Activated T-cell treated with anti-CD3 and anti-CD28 coated beads, Interleukin-2, amount 50 U/mL, for 4 hours (primary cell): Measurements from ENCODE around the gene MACROD2. TPM values are rescaled to one million over a fixed set of nuclear protein-coding genes. Genes with fewer than 3 reads are reported as not detected.

Experiments
- ATAC-seq, 2 donors: fragments of 200-7000 bp; cut with Tn5 transposase; one replicate each; pipeline ENCODE4 v1.10.0; 2021
- DNase-seq: peaks from one replicate; pipeline ENCODE4 v3.0.0-alpha.2; 2020
- H3K27me3 Mint-ChIP-seq: one replicate; pipeline ENCODE4 v1.8.0; 2021; ENCODE audit warnings: low read depth, mixed read lengths
- H3K36me3 Mint-ChIP-seq: one replicate; pipeline ENCODE4 v1.8.0; 2022; ENCODE audit warnings: mixed read lengths; ENCODE audit not compliant: insufficient read depth
- H3K4me1 Mint-ChIP-seq: one replicate; pipeline ENCODE4 v1.8.0; 2021; ENCODE audit warnings: low read depth, mixed read lengths
- H3K4me3 Mint-ChIP-seq: one replicate; pipeline ENCODE4 v1.8.0; 2021; ENCODE audit warnings: mild to moderate bottlenecking, moderate library complexity, mixed read lengths
- H3K9me3 Mint-ChIP-seq: one replicate; pipeline ENCODE4 v1.8.0; 2021; ENCODE audit warnings: mixed read lengths
- total RNA-seq, 3 donors: library from RNA; stranded (reverse); gene quantifications; one replicate each; pipeline ENCODE4 v1.2.1, GENCODE V29; 2021

The MACROD2 gene
- total RNA-seq, 3 donors from 2014 or later: 0.10 TPM; not detected in 2

DNA sequence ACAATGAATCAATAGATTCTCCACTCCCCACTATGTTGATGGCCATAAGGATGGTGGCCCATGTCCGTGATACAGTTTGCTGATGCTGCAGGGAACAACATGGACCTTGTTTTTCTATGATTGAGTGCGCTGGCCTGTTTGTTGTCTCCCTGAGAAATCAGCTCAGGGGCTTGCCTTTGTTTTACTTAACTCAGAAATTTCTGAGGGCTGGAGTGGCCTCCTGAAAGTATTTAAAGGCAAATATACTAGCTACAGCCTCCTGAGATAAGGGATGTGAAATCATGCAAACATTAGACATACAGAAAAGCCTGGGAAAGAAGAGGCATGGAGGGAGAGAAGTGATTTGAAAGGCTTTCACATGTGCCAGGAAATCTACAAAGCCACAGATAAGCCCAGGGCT is 512.4 kb downstream of the MACROD2 start:
- no peak overlapping the region for H3K4me3 Mint-ChIP-seq
- H3K36me3 Mint-ChIP-seq: no peaks in the 10 kb centered on the region
- H3K9me3 Mint-ChIP-seq: peaks cover 13% of the 10 kb centered on the region
- H3K27me3 Mint-ChIP-seq: no peaks in the 10 kb centered on the region
- ATAC-seq: no peak
- no peak for DNase-seq
- H3K4me1 Mint-ChIP-seq: no peaks in the 10 kb centered on the region

DNA sequence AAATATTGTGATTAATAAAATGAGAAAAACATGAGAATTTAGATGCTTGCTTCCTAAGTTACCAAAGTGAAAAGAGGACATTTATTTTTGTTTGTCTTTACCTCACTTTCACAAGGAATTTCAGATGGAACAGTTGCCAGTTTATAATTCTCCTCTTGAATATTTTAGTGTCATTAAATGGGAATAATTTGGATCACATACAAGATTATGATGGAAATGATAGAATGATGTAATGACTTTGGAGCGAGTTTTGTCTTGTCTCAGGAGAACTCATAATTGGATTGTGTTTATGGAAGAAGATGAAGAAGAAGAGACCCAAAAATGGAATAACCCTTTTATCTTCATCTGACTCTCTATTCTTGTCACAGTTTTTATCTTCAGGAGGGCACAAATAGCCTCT is 515.0 kb downstream of the MACROD2 start:
- Mint-ChIP-seq H3K27me3 (no peaks in the 10 kb centered on the region), H3K36me3 (no peaks in the 10 kb centered on the region), H3K4me1 (no peaks in the 10 kb centered on the region), H3K9me3 (peaks cover 21% of the 10 kb centered on the region), H3K4me3 (no peak overlapping the region)
- DNase-seq: no peak
- ATAC-seq: no peak

DNA sequence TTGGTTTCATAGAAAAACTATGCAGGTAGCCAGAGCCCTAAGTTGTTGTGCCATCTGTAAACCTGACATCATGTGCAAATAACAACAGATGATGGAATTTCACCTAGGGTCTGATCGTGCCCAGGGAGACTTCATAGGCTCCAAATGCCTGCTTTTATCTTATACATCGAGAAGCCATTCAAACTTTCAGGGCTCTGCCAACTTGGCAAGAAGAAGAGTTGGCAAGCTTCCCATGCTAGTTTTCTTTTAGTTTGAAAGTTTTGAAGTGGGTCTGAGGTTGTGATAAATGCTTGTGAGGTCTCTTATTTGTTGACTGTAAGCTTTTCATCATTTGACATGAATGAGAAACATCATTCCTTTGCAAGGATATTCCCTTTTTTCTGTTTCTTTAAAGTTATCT is 517.5 kb downstream of the MACROD2 start:
- Mint-ChIP-seq H3K9me3 (peaks cover 19% of the 10 kb centered on the region), H3K4me3 (no peak overlapping the region), H3K36me3 (no peaks in the 10 kb centered on the region), H3K4me1 (no peaks in the 10 kb centered on the region), H3K27me3 (no peaks in the 10 kb centered on the region)
- ATAC-seq (no peak), DNase-seq (no peak)

DNA sequence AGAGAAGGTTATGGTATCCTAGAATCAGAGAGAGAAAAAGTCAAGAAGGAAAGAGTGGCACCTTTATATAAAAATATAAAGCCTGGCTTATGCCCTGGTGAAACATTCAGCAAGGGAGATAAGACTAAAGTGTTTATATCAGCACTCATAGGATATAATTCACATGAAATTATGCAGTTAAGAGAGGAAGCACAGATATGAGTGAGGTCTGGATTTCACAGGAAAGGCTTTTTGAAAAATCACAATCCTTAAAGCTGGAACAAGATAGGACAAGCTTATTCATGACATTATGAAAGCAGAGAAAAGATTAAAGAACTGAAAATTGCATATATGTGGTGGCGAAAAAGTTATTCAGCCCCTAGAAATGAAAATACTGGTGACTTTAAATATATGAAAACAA is 523.3 kb downstream of the MACROD2 start:
- no peak for ATAC-seq
- no peak overlapping the region for H3K4me3 Mint-ChIP-seq
- peaks cover 20% of the 10 kb centered on the region for H3K9me3 Mint-ChIP-seq

DNA sequence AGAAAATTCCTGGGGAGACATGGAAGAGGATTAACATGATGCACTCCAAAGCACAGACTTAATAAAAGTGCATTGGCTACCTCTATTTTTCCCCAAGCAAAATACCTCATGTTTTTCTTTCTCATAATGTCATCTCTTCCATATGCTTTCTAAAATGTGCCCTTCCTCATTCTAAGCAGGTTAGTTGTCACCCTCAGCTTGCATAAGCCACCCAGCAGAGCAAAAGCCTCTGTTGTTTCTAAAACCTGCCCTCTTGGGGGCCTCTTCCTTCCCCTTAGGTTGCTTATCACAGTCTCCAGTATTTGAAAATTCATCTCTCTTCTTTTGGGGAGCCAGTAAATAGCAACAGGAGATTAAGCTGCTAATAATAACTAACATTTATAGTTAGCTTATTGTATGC is 525.7 kb downstream of the MACROD2 start:
- Mint-ChIP-seq H3K4me1 (no peaks in the 10 kb centered on the region), H3K27me3 (no peaks in the 10 kb centered on the region), H3K4me3 (no peak overlapping the region), H3K36me3 (no peaks in the 10 kb centered on the region), H3K9me3 (peaks cover 18% of the 10 kb centered on the region)
- DNase-seq: no peak
- no peak for ATAC-seq

More for the DNA sequence above, 523.3 kb downstream of the MACROD2 start:
- Mint-ChIP-seq H3K36me3 (no peaks in the 10 kb centered on the region), H3K4me1 (no peaks in the 10 kb centered on the region), H3K27me3 (no peaks in the 10 kb centered on the region)
- DNase-seq: no peak

DNA sequence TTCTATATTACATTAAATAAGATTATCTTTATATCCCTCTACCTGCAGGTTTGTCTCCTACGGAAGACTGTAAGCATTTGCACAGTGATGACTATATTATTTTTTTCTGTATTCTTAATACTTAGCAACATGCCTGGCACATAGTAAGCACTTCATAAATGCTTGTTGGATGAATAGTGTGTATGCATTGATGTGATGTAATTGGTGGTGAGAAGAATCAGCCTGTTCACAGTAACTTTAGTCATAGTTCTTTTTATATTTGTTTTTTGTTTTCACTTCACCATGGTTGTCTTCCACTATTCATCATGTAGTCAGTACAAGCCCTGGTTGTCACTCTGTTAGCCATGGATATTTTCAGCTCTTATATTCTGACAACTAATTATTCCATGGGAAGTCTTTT is 526.1 kb downstream of the MACROD2 start:
- Mint-ChIP-seq H3K4me3 (no peak overlapping the region), H3K27me3 (no peaks in the 10 kb centered on the region), H3K9me3 (peaks cover 18% of the 10 kb centered on the region), H3K36me3 (no peaks in the 10 kb centered on the region), H3K4me1 (no peaks in the 10 kb centered on the region)
- DNase-seq: no peak
- no peak for ATAC-seq

DNA sequence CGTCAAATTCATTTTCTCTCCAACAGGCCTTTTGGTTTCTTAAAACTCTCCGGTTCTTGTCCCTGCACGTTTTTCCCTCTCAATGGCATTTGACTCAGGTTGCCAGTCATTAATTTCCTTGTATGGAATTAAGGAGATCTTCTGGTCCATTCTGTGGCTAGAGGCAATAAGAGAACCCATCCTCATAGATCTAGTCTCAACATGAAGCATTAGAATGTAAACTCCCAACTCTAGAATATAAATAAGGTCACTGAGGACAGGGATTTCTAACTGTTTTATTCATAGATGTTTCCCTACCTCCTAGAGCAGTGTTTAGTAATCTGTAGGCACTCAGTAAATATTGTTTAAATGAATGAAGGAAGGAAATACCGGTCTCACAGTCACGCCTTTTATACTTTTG is 527.3 kb downstream of the MACROD2 start:
- no peak for ATAC-seq
- no peaks in the 10 kb centered on the region for H3K27me3 Mint-ChIP-seq

DNA sequence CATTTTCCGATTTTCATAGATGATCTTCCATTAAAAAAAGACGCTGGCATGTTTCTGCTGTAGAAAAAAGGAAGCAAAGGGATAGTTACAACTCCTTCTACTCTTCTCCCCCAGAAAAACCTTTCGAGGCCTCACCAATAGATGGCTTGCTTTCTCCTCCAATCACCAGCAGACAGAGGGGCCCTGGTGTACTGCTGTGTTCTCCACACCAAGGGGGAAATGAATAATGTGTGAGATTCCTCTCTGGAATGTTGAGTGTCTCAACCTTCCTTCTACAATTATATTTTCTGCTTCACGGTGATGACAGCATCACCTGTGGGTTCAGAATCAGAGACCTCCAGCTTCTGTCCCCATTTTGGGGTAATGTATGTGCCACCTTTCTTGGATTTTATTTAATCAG is 527.8 kb downstream of the MACROD2 start:
- Mint-ChIP-seq H3K4me1 (no peaks in the 10 kb centered on the region), H3K36me3 (no peaks in the 10 kb centered on the region), H3K9me3 (peaks cover 15% of the 10 kb centered on the region), H3K4me3 (no peak overlapping the region), H3K27me3 (no peaks in the 10 kb centered on the region)
- DNase-seq: no peak
- ATAC-seq: no peak

More for the DNA sequence above, 527.3 kb downstream of the MACROD2 start:
- H3K36me3 Mint-ChIP-seq: no peaks in the 10 kb centered on the region
- H3K9me3 Mint-ChIP-seq: peaks cover 15% of the 10 kb centered on the region
- H3K4me3 Mint-ChIP-seq: no peak overlapping the region
- no peak for DNase-seq
- H3K4me1 Mint-ChIP-seq: no peaks in the 10 kb centered on the region

DNA sequence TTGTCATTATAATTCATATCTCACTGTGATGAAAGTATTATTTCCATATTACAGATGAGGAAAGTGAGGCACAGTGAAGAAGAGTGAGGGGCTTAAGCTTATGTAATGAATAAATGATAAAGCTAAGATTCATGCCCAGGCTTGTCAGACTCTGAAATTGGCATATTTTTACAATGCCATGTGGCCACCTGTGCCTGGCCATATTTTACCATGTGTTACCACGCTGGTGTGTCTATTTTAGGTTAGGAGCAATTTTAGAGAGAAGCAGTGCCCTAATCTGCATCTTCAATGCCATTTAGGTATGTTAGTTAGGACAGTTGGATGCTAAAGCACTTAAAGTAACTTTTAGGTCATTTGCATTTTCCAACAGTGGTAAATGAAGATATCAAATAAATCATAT is 530.1 kb downstream of the MACROD2 start:
- Mint-ChIP-seq H3K4me1 (no peaks in the 10 kb centered on the region), H3K4me3 (no peak overlapping the region), H3K9me3 (peaks cover 18% of the 10 kb centered on the region), H3K36me3 (no peaks in the 10 kb centered on the region), H3K27me3 (no peaks in the 10 kb centered on the region)
- no peak for ATAC-seq
- no peak for DNase-seq

DNA sequence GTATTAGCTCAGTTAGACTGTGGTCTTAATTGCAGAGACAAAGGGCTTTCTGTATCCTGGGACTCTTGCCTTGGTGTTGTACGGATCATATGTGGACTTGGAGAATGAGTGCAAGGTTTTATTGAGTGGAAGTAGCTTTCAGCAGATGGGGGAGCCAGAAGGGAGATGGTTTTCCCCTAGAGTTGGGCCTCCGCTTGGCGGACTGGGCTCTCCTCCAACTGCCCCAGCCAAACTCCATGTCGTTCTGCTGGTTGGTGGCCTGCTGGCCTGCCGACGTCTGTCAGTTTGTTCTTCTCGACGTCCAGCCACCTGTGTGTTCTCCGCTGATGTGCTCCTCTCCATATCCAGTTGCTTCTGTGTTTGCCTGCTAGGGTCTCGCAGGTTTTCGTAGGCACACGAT is 531.6 kb downstream of the MACROD2 start:
- DNase-seq: no peak
- Mint-ChIP-seq H3K9me3 (peaks cover 11% of the 10 kb centered on the region), H3K27me3 (no peaks in the 10 kb centered on the region), H3K4me1 (no peaks in the 10 kb centered on the region), H3K36me3 (no peaks in the 10 kb centered on the region), H3K4me3 (no peak overlapping the region)
- no peak for ATAC-seq

DNA sequence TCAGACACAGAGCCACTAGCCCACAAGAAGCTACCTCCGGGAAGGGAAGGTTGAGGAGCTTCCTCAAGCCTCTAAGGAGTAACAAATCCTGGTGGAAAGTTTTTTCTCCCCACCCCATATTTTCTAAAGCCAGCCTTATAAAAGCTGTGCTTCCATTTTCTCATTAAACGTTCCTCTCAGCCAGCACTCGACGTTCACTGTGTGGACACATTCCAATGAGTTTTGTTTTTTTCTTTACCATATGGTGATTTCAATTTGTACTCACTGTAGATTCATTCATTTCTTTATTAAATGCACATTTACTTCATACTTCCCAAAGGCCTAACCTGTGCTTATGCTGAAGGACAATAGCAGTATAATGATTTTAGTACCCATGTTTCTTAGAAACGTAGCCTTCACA is 536.5 kb downstream of the MACROD2 start:
- no peaks in the 10 kb centered on the region for H3K4me1 Mint-ChIP-seq
- no peak overlapping the region for H3K4me3 Mint-ChIP-seq
- ATAC-seq: no peak
- H3K9me3 Mint-ChIP-seq: peaks cover 4% of the 10 kb centered on the region
- no peak for DNase-seq
- H3K36me3 Mint-ChIP-seq: no peaks in the 10 kb centered on the region
- no peaks in the 10 kb centered on the region for H3K27me3 Mint-ChIP-seq

DNA sequence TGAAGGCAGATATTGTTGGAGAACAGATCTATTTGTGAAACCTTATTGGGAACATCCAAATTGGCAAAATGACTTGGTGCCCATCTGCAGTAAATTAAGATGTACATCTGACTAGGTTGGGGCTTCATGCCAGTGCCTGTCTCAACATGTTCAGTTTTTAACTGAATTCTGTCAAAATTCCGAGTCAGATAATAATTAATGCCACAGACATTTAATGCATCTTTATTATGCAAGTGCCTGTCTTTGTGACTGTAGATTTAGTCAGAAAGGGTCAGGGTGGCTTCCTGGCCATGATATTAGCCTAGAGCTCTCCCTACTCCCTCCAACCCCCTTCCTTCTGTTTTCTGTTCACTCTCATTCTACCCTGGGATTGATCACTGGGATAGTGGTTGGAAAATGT is 541.4 kb downstream of the MACROD2 start:
- ATAC-seq (no peak), DNase-seq (no peak)
- no peaks in the 10 kb centered on the region for H3K4me1 Mint-ChIP-seq
- H3K9me3 Mint-ChIP-seq: peaks cover 7% of the 10 kb centered on the region
- H3K36me3 Mint-ChIP-seq: no peaks in the 10 kb centered on the region
- no peak overlapping the region for H3K4me3 Mint-ChIP-seq
- H3K27me3 Mint-ChIP-seq: no peaks in the 10 kb centered on the region

DNA sequence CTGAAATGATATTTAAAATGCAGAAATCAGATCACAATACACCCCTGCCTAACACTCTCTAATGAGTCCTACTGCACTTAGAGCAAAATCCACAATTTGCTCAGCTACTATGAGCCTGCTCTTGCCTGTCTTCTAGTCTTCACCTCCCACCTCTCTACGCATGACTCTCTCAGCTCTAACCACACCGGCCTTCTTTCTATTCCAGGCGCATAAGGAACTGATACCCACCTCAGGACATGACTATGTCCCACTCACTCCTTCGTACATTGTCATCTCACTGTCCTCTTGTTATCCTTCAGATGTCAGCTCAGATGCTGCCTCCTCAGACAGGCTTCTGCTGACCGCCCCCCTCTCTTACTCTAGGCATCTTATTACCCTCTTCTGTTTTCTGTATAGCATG is 543.1 kb downstream of the MACROD2 start:
- no peak overlapping the region for H3K4me3 Mint-ChIP-seq
- H3K4me1 Mint-ChIP-seq: no peaks in the 10 kb centered on the region
- H3K9me3 Mint-ChIP-seq: peaks cover 7% of the 10 kb centered on the region
- ATAC-seq: no peak
- no peaks in the 10 kb centered on the region for H3K36me3 Mint-ChIP-seq
- no peak for DNase-seq
- H3K27me3 Mint-ChIP-seq: no peaks in the 10 kb centered on the region

DNA sequence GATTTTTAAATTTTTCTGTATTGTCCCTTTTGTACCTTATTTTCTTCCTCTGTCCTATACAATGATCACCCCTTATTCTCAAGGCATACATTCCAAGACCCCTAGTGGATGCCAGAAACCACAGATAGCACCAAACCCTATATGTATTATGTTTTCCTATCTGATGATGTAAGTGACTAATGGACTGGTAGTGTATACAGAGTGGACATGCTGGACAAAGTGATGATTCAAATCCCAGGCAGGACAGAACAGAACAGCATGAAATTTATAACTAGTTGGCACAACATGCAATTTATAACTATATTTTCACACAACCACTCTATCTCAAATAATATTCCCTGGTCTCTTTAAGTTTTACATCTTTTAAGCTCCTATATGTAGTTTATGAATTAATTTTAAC is 547.7 kb downstream of the MACROD2 start:
- no peak overlapping the region for H3K4me3 Mint-ChIP-seq
- peaks cover 23% of the 10 kb centered on the region for H3K9me3 Mint-ChIP-seq
- H3K36me3 Mint-ChIP-seq: no peaks in the 10 kb centered on the region
- ATAC-seq: no peak
- H3K27me3 Mint-ChIP-seq: no peaks in the 10 kb centered on the region
- DNase-seq: no peak
- no peaks in the 10 kb centered on the region for H3K4me1 Mint-ChIP-seq

DNA sequence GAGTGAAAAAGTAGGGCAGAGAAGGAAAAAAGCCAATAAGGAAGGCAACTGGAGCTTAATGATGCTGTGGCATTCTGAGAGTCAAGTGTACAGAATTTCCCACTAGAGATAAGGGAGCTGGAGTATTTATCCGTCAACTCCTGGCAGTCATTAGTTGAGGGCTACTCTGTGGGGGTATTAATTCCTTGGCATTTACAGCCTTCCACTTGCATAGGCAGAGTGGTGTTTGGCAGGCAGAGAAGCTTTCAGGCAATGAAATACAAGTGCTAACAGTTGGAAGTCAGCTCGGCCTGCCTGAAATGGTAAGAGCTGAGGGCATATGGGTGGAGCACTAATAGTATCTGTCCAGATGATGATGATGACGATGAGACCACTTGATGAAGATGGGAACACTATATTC is 549.4 kb downstream of the MACROD2 start:
- no peaks in the 10 kb centered on the region for H3K4me1 Mint-ChIP-seq
- H3K36me3 Mint-ChIP-seq: no peaks in the 10 kb centered on the region
- peaks cover 27% of the 10 kb centered on the region for H3K9me3 Mint-ChIP-seq
- DNase-seq: no peak
- H3K4me3 Mint-ChIP-seq: no peak overlapping the region
- ATAC-seq: no peak
- H3K27me3 Mint-ChIP-seq: no peaks in the 10 kb centered on the region

DNA sequence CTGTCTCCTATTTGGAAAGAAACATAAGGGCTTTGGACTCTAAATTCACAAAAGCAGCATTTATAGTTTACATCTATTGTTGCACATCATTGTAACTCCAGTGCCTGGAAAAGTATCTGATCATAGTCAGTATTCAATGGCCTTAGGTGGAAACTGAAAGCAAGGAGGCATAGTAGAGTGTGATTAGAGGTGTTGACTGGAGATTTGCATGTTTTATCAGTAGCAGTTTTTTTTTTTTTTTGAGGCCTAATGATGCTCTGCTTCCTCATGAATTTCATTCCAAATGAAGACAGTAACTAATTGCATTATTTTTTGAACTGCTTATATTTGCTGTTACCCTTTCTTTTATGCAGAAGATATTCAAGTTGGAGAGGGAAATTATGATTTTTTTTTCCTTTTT is 555.3 kb downstream of the MACROD2 start:
- Mint-ChIP-seq H3K36me3 (no peaks in the 10 kb centered on the region), H3K9me3 (peaks cover 16% of the 10 kb centered on the region), H3K27me3 (no peaks in the 10 kb centered on the region), H3K4me1 (no peaks in the 10 kb centered on the region), H3K4me3 (no peak overlapping the region)
- ATAC-seq: no peak
- DNase-seq: no peak
